Islet of Langerhans (tissue), 1 donor: ENCODE measurements around the gene DISC1.
"Not testable (repeated sequence)": the region's sequence is repeated elsewhere in the genome, so short reads cannot be mapped to it uniquely, and the experiment has no call there.

Experiments
- FAIRE-seq: peaks from one replicate; lab custom pipeline; 2011; peaks lifted over from hg19 to GRCh38; lab: Jason Lieb, UNC

The DISC1 gene

GRCh38 chr1:231774719-231775335, 148.2 kb downstream of the DISC1 start:
- FAIRE-seq, result no peak

GRCh38 chr1:231776010-231776756, 149.6 kb downstream of the DISC1 start:
- no peak for FAIRE-seq

GRCh38 chr1:231776757-231777062, 150.1 kb downstream of the DISC1 start:
- FAIRE-seq, result no peak

- no peak for FAIRE-seq
Observed at GRCh38 chr1:231778009-231778719, 151.6 kb downstream of the DISC1 start.

GRCh38 chr1:231779081-231779480, 152.5 kb downstream of the DISC1 start:
- FAIRE-seq, result no peak

GRCh38 chr1:231781892-231782291, 155.3 kb downstream of the DISC1 start:
- no peak for FAIRE-seq

- not testable (repeated sequence) for FAIRE-seq
Observed at GRCh38 chr1:231785073-231785472, 158.5 kb downstream of the DISC1 start.

- FAIRE-seq, result no peak
Observed at GRCh38 chr1:231786126-231786525, 159.5 kb downstream of the DISC1 start.

GRCh38 chr1:231792634-231793033, 166.0 kb downstream of the DISC1 start:
- no peak for FAIRE-seq

- FAIRE-seq, result no peak
Observed at GRCh38 chr1:231793893-231794292, 167.3 kb downstream of the DISC1 start.

GRCh38 chr1:231796141-231796540, 169.6 kb downstream of the DISC1 start:
- no peak for FAIRE-seq

- no peak for FAIRE-seq
Observed at GRCh38 chr1:231799363-231799986, 172.9 kb downstream of the DISC1 start.

- no peak for FAIRE-seq
Observed at GRCh38 chr1:231800108-231800507, 173.5 kb downstream of the DISC1 start.

GRCh38 chr1:231801042-231801585, 174.5 kb downstream of the DISC1 start:
- FAIRE-seq, result no peak

GRCh38 chr1:231803353-231803752, 176.8 kb downstream of the DISC1 start:
- FAIRE-seq, result no peak

- no peak for FAIRE-seq
Observed at GRCh38 chr1:231806623-231807495, 180.3 kb downstream of the DISC1 start.

- no peak for FAIRE-seq
Observed at GRCh38 chr1:231807541-231807940, 181.0 kb downstream of the DISC1 start.

GRCh38 chr1:231808116-231808515, 181.5 kb downstream of the DISC1 start:
- FAIRE-seq, result no peak

- no peak for FAIRE-seq
Observed at GRCh38 chr1:231808990-231809389, 182.4 kb downstream of the DISC1 start.

GRCh38 chr1:231810415-231810814, 183.8 kb downstream of the DISC1 start:
- no peak for FAIRE-seq

GRCh38 chr1:231814021-231814420, 187.4 kb downstream of the DISC1 start:
- no peak for FAIRE-seq

- FAIRE-seq, result no peak
Observed at GRCh38 chr1:231814521-231814920, 187.9 kb downstream of the DISC1 start.
